Heart right ventricle (tissue), 16 donors: ENCODE results near the gene THTPA. TPM values are rescaled to one million over a fixed set of nuclear protein-coding genes. Genes with fewer than 3 reads are reported as not detected.
"Not testable (repeated sequence)": the region's sequence is repeated elsewhere in the genome, so short reads cannot be mapped to it uniquely, and the experiment has no call there.

Experiments
- ATAC-seq, 8 donors: fragments of 200-7000 bp; cut with Tn5 transposase; one replicate each; pipeline ENCODE4 v1.9.1; 2020; ENCODE audit warnings: mild to moderate bottlenecking in 8 of 8, moderate library complexity in 8 of 8, moderate number of reproducible peaks in 1 of 8
- DNase-seq, 2 donors: peaks; one replicate each; pipeline ENCODE4 v3.0.0-alpha.2; 2020
- H3K27ac ChIP-seq, 10 donors: fragments of 200-600 bp; sonication (generic) in 2 of 10; one replicate each; pipeline versions ENCODE4 v1.5.0 to v1.8.0; 2020 to 2022; ENCODE audit warnings: mild to moderate bottlenecking in 3 of 10
- H3K27me3 ChIP-seq, 7 donors: fragments of 200-600 bp; one replicate each; pipeline ENCODE4 v1.8.0; 2021 to 2022; ENCODE audit warnings: mild to moderate bottlenecking in 2 of 7
- H3K36me3 ChIP-seq, 9 donors: fragments of 200-600 bp; sonication (generic) in 1 of 9; one replicate each; pipeline versions ENCODE4 v1.5.0 to v1.8.0; 2020 to 2022; ENCODE audit warnings: mild to moderate bottlenecking in 2 of 9
- H3K4me1 ChIP-seq, 9 donors: fragments of 200-600 bp; sonication (generic) in 1 of 9; one replicate each; pipeline versions ENCODE4 v1.5.0 to v1.8.0; 2020 to 2022; ENCODE audit warnings: mild to moderate bottlenecking in 4 of 9
- H3K4me3 ChIP-seq, 10 donors: fragments of 200-600 bp; sonication (generic) in 2 of 10; one replicate each; pipeline versions ENCODE4 v1.5.0 to v1.8.0; 2020 to 2022; ENCODE audit warnings: mild to moderate bottlenecking in 7 of 10, moderate library complexity in 2 of 10
- H3K9me3 ChIP-seq, 11 donors: fragments of 200-600 bp in 10 of 11; sonication (generic) in 2 of 11; one replicate each; pipeline versions ENCODE4 v1.5.0 to v1.8.0; 2013 to 2022; ENCODE audit warnings: mild to moderate bottlenecking in 2 of 11, control low read depth in 1 of 11, moderate library complexity in 1 of 11
- CTCF ChIP-seq, 9 donors: fragments of 200-600 bp; sonication (generic) in 2 of 9; IDR thresholded peaks; one replicate each; pipeline versions ENCODE4 v1.5.0 to v1.8.0; 2021 to 2022; ENCODE audit warnings: antibody characterized with exemption in 9 of 9, mild to moderate bottlenecking in 5 of 9, moderate library complexity in 1 of 9
- WGBS, 2 donors: extraction: QIAGEN DNeasy Blood & Tissue Kit; methylation state at CpG; one replicate each; pipeline ENCODE4 v1.1.7; 2013; ENCODE audit warnings: inconsistent platforms in 1 of 2; 5-methylcytosine and 5-hydroxymethylcytosine counted together
- intact Hi-C, 10 donors: fragments of 100-400 bp; cut with DNase I; formaldehyde crosslinking; loops; one replicate each; pipeline versions ENCODE4 v1.11.1 to v1.14.2; 2022
- polyA plus RNA-seq, 2 donors: library from polyadenylated mRNA; stranded (reverse); fragments of 200-250 nt; gene quantifications; one replicate each; pipeline ENCODE4 v1.2.3, GENCODE V29; 2013
- total RNA-seq, 10 donors: library from RNA; stranded (reverse); fragmentation: NEBNext Ultra II Directional in 3 of 10; extraction: Animal tissue kit (Norgen Biotek cat#: 25700) in 3 of 10; gene quantifications; one replicate each; pipeline versions ENCODE4 v1.2.1 to v1.2.4, GENCODE V29; 2021 to 2023
- donor health status: Arrhythmogenic right ventricular cardiomyopathy.
- donor health status: ischemic (EF 13 %, LVEDD 7.1; RV severe dilation, severe dysfunction).
- donor health status: healthy with polysubstance abuse.
- donor health status: DM: no; HTN: yes; CAD: no.
- donor health status: DM: no; HTN: no; CAD: no.
- donor health status: ischemic (EF 25% LVEDD 6.9; RV normal size, moderate dysfunction).
- donor health status: ischemic (EF 25% LVEDD 5.7; RV mildly dilated, moderate dysfunction).
- donor health status: healthy.
- donor health status: DM: yes; HTN: yes; CAD: no.
- donor health status: Ischemic cardiomyopathy.
- donor health status: ischemic (EF 35%, LVEDD 5.7; RV mildly dilated, moderate dysfunction).
- donor health status: nonischemic (EF 11% LVEDD 7.7; RV severe dilation, severe dysfunction).
- donor health status: DM: yes; HTN: yes; CAD: no.
- donor health status: PGD.
- donor health status: ischemic (EF 29% LVEDD 5.4; RV normal size, mild dysfunction).
- donor health status: nonischemic (EF 23%, LVEDD 6.1; RV moderate dilation, normal function).

Gene THTPA
- total and polyA plus RNA-seq, 12 donors: 8.7 to 27.9 (median 18.0) TPM

GRCh38 chr14:23608454-23608853 is 52.4 kb downstream of the THTPA start:
- TF ChIP-seq CTCF (IDR thresholded peaks at IDR 0.05): no peak
- H3K4me3 ChIP-seq: no peak overlapping the region
- H3K9me3 ChIP-seq: no peaks in the 10 kb centered on the region
- H3K27ac ChIP-seq: no peak overlapping the region
- peaks cover 0 to 8% (median 0%) of the 10 kb centered on the region in 9 donors for H3K4me1 ChIP-seq
- no peaks in the 10 kb centered on the region for H3K36me3 ChIP-seq
- H3K27me3 ChIP-seq: no peaks in the 10 kb centered on the region
- 25 to 30% methylated on average over 1 of the region's 1 CpG for WGBS, 2 donors
- DNase-seq: peak; percentile 36 to 61
- intact Hi-C loops: no loop called here
- peak in 7 of 8 donors; percentile 48 to 90 (median 75) for ATAC-seq

- 82 to 87% methylated on average over 3 of the region's 3 CpGs for whole genome bisulfite sequencing, 2 donors
- TF ChIP-seq CTCF (IDR thresholded peaks at IDR 0.05): no peak
- H3K36me3 ChIP-seq: no peaks in the 10 kb centered on the region
- no peak overlapping the region for H3K4me3 ChIP-seq
- ATAC-seq (no peak), DNase-seq (no peak)
- H3K27me3 ChIP-seq: no peaks in the 10 kb centered on the region
- H3K9me3 ChIP-seq: no peaks in the 10 kb centered on the region
- peaks cover 0 to 8% (median 0%) of the 10 kb centered on the region in 9 donors for H3K4me1 ChIP-seq
- intact Hi-C loops: no loop called here
- H3K27ac ChIP-seq: no peak overlapping the region
These were observed 52.9 kb downstream of the THTPA start for GRCh38 chr14:23609001-23609400.

GRCh38 chr14:23609411-23610089 is 53.5 kb downstream of the THTPA start:
- H3K4me3 ChIP-seq, H3K9me3 ChIP-seq, ATAC-seq, DNase-seq, H3K36me3 ChIP-seq, intact Hi-C loops, H3K4me1 ChIP-seq, H3K27me3 ChIP-seq: not testable (repeated sequence)
- WGBS, 2 donors: 62 to 66% methylated on average over 7 of the region's 7 CpGs
- H3K27ac ChIP-seq: peak overlapping the region in 1 of 10 donors; percentile 68

Other genes starting within 250 kb of the THTPA start
- 10 to 100 TPM; 33.3 to 44.9 (median 38.2) TPM for gene BCL2L2, start 249.4 kb upstream of the THTPA start, total RNA-seq
- 10 to 100 TPM; 16.8 to 22.4 TPM for gene BCL2L2, start 249.4 kb upstream of the THTPA start, polyA plus RNA-seq
- 10 to 100 TPM; 57.0 to 96.1 (median 67.8) TPM for gene PABPN1, start 234.8 kb upstream of the THTPA start, total RNA-seq
- gene PABPN1, start 234.8 kb upstream of the THTPA start, polyA plus RNA-seq: 100 to 1,000 TPM in 1 of 2 donors, 10 to 100 TPM in 1; 67.0 to 196 TPM
- gene SLC22A17, start 203.4 kb upstream of the THTPA start, total RNA-seq: 10 to 100 TPM in 4 of 10 donors, 1 to 10 TPM in 6; 4.8 to 18.9 (median 9.6) TPM
- 10 to 100 TPM in 1 of 2 donors, 1 to 10 TPM in 1; 9.9 to 10.6 TPM for gene SLC22A17, start 203.4 kb upstream of the THTPA start, polyA plus RNA-seq
- gene EFS, start 191.1 kb upstream of the THTPA start, total RNA-seq: 1 to 10 TPM; 1.1 to 3.7 (median 2.2) TPM
- gene EFS, start 191.1 kb upstream of the THTPA start, polyA plus RNA-seq: 1 to 10 TPM; 3.7 to 6.0 TPM
- under 1 TPM in 1 of 10 donors, not detected in 9; 0.29 TPM for gene IL25, start 183.5 kb upstream of the THTPA start, total RNA-seq
- not detected for gene IL25, start 183.5 kb upstream of the THTPA start, polyA plus RNA-seq
- gene CMTM5, start 179.2 kb upstream of the THTPA start, total RNA-seq: under 1 TPM in 3 of 10 donors, not detected in 7; 0.32 to 0.53 (median 0.49) TPM
- gene CMTM5, start 179.2 kb upstream of the THTPA start, polyA plus RNA-seq: 1 to 10 TPM; 2.9 to 5.3 TPM
- gene MYH6, start 148.0 kb upstream of the THTPA start, total RNA-seq: 1,000 to 10,000 TPM in 2 of 10 donors, 100 to 1,000 TPM in 6, 10 to 100 TPM in 2; 76.6 to 7,525 (median 125) TPM
- 1,000 to 10,000 TPM; 3,967 to 5,106 TPM for gene MYH6, start 148.0 kb upstream of the THTPA start, polyA plus RNA-seq
- gene MYH7, start 120.6 kb upstream of the THTPA start, total RNA-seq: over 10,000 TPM in 9 of 10 donors, 1,000 to 10,000 TPM in 1; 7,779 to 22,607 (median 19,145) TPM
- gene MYH7, start 120.6 kb upstream of the THTPA start, polyA plus RNA-seq: 1,000 to 10,000 TPM in 1 of 2 donors, 100 to 1,000 TPM in 1; 641 to 7,351 TPM
- 10 to 100 TPM; 14.4 to 20.9 (median 17.2) TPM for gene NGDN, start 86.6 kb upstream of the THTPA start, total RNA-seq
- gene NGDN, start 86.6 kb upstream of the THTPA start, polyA plus RNA-seq: 10 to 100 TPM; 22.2 to 40.5 TPM
- gene ZFHX2, start 4.5 kb upstream of the THTPA start, total RNA-seq: 1 to 10 TPM in 5 of 10 donors, under 1 TPM in 5; 0.57 to 1.9 (median 1.1) TPM
- gene ZFHX2, start 4.5 kb upstream of the THTPA start, polyA plus RNA-seq: 1 to 10 TPM in 1 of 2 donors, under 1 TPM in 1; 0.25 to 1.0 TPM
- 10 to 100 TPM in 5 of 10 donors, 1 to 10 TPM in 5; 6.6 to 19.9 (median 9.9) TPM for gene AP1G2, start 11.5 kb downstream of the THTPA start, total RNA-seq
- gene AP1G2, start 11.5 kb downstream of the THTPA start, polyA plus RNA-seq: 10 to 100 TPM; 10.4 to 58.5 TPM
- gene JPH4, start 22.5 kb downstream of the THTPA start, total RNA-seq: under 1 TPM in 9 of 10 donors, not detected in 1; 0.06 to 0.38 (median 0.15) TPM
- under 1 TPM; 0.07 to 0.22 TPM for gene JPH4, start 22.5 kb downstream of the THTPA start, polyA plus RNA-seq
- not detected for gene DHRS2, start 80.1 kb downstream of the THTPA start, total RNA-seq
- under 1 TPM in 1 of 2 donors, not detected in 1; 0.07 TPM for gene DHRS2, start 80.1 kb downstream of the THTPA start, polyA plus RNA-seq